ENCODE data around the gene RAB3IL1. TPM values are rescaled to one million over a fixed set of nuclear protein-coding genes. Genes with fewer than 3 reads are reported as not detected.

RAB3IL1 gene
- polyA plus RNA-seq, 3 donors, result 0.13 TPM; not detected in 2

DNA sequence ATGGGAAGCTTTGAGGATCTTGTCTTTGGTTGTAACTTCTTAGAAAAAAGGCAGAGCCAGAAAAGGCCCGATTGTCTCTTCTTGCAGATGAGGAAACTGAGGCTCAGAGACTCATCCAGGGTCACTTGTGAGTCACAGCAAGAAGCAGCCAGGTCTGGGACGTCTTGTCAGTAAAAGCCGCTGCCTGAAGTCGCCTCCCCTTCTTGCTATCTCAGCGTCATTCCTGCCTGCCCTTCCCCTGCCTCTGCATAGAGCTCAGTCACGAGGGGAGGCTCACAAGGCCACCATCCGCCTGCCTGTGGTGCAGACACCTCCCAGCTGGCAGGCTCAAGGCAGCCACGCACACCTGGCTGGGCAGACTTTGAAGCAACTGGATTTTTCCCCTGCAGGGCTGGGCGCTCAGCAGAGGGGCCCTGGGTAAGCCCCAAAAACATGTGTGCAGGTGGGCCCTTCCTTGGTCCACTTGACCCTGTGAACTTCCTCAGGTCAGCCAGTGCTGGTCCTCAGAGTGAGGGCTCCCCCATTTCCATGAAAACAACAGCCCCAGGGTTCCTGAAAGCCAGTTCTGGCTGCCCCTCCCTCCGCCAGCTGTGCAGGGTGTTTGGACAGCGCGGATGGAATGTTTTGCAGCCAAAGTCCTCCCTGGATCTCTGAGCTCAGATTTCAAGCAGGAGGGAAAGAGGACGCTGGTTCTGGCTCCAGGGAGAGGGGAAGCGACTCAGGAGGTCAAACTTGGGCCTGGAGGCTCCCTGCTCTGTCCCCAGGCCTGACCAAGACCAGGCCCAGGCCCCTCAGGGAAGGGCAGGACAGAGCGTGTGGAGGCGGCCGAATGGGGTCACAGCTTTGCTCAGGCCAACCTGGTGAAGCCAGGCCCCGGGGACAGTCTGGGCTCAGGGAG lies 6.0 kb upstream of the RAB3IL1 start:
- Mint-ChIP-seq H3K9me3 (peaks cover 0 to 4% (median 0%) of the 10 kb centered on the region in 7 donors), H3K27ac (peak overlapping the region in 2 of 7 donors; percentile 68 to 84), H3K4me1 (peaks cover 24% of the 10 kb centered on the region), H3K4me3 (peak overlapping the region in 1 of 2 donors; percentile 26), H3K27me3 (ENCODE audit: low read depth in 3 of 3) (peaks cover 14 to 28% (median 26%) of the 10 kb centered on the region in 3 donors), H3K36me3 (peaks cover 0 to under 1% of the 10 kb centered on the region in 2 donors)
- intact Hi-C loops (cut with micrococcal nuclease), result no loop called here
- Histone ChIP-seq H4K20me1 (ENCODE audit: insufficient read depth, low read length) (no peaks in the 10 kb centered on the region), H3K27ac (ENCODE audit: low read depth in 1 of 2, low read length in 2 of 2) (no peak overlapping the region), H3K4me1 (ENCODE audit: control insufficient read depth in 1 of 2, insufficient read depth in 2 of 2, low read length in 2 of 2) (peaks cover 32 to 36% of the 10 kb centered on the region in 2 donors), H3K9ac (ENCODE audit: insufficient read depth, low read length, poor library complexity, severe bottlenecking) (no peak overlapping the region), H3K27me3 (ENCODE audit: control insufficient read depth in 2 of 2, insufficient read depth in 2 of 2, low read length in 2 of 2) (peaks cover 2 to 14% of the 10 kb centered on the region in 2 donors), H2AFZ (ENCODE audit: insufficient read depth, low read depth, low read length, poor library complexity, severe bottlenecking) (no peak overlapping the region), H3K79me2 (ENCODE audit: insufficient read depth, low read length) (no peaks in the 10 kb centered on the region), H3K4me2 (replicated peaks; ENCODE audit: extremely low read depth, low read length, poor library complexity, severe bottlenecking) (no peak overlapping the region), H3K4me3 (replicated peaks in 1 of 3; ENCODE audit: low read depth in 2 of 3, low read length in 3 of 3) (no peak overlapping the region), H3K9me3 (replicated peaks in 1 of 2; ENCODE audit: control insufficient read depth in 1 of 2, insufficient read depth in 1 of 2, low read length in 2 of 2) (no peaks in the 10 kb centered on the region), H3K36me3 (replicated peaks in 1 of 2; ENCODE audit: control insufficient read depth in 1 of 2, insufficient read depth in 2 of 2, low read length in 2 of 2) (no peaks in the 10 kb centered on the region)
- peak in 2 of 3 donors; percentile 29 to 46 for DNase-seq
- 78% methylated on average over 18 of the region's 18 CpGs for WGBS (ENCODE audit: insufficient coverage)
- no peak for TF ChIP-seq CTCF (IDR thresholded peaks at IDR 0.05)

- peak overlapping the region; percentile 45 for H3K4me2 ChIP-seq (replicated peaks; ENCODE audit: extremely low read depth, low read length, poor library complexity, severe bottlenecking)
Measured at GRCh38 chr11:61922539-61922938, 5.2 kb upstream of the RAB3IL1 start.

More at GRCh38 chr11:61922539-61922938, 5.2 kb upstream of the RAB3IL1 start:
- no peaks in the 10 kb centered on the region for H3K79me2 ChIP-seq (ENCODE audit: insufficient read depth, low read length)
- no peak overlapping the region for H2AFZ ChIP-seq (ENCODE audit: insufficient read depth, low read depth, low read length, poor library complexity, severe bottlenecking)
- no peak overlapping the region for H3K27ac ChIP-seq (ENCODE audit: low read depth in 1 of 2, low read length in 2 of 2)
- WGBS (ENCODE audit: insufficient coverage), result 0% methylated on average over 2 of the region's 6 CpGs
- Mint-ChIP-seq H3K27me3 (ENCODE audit: low read depth in 3 of 3) (peaks cover 23 to 36% (median 35%) of the 10 kb centered on the region in 3 donors), H3K4me3 (peak overlapping the region in 1 of 2 donors; percentile 51), H3K27ac (peak overlapping the region in 4 of 7 donors; percentile 51 to 84 (median 62)), H3K4me1 (peaks cover 32% of the 10 kb centered on the region), H3K9me3 (peaks cover 0 to 10% (median 3%) of the 10 kb centered on the region in 7 donors), H3K36me3 (peaks cover 4 to 8% of the 10 kb centered on the region in 2 donors)
- no peaks in the 10 kb centered on the region for H3K9me3 ChIP-seq (replicated peaks in 1 of 2; ENCODE audit: control insufficient read depth in 1 of 2, insufficient read depth in 1 of 2, low read length in 2 of 2)
- TF ChIP-seq CTCF (IDR thresholded peaks at IDR 0.05), result no peak
- peak overlapping the region in 1 of 3 experiments; percentile 34 for H3K4me3 ChIP-seq (replicated peaks in 1 of 3; ENCODE audit: low read depth in 2 of 3, low read length in 3 of 3)
- peaks cover 38 to 42% of the 10 kb centered on the region in 2 donors for H3K4me1 ChIP-seq (ENCODE audit: control insufficient read depth in 1 of 2, insufficient read depth in 2 of 2, low read length in 2 of 2)
- H3K9ac ChIP-seq (ENCODE audit: insufficient read depth, low read length, poor library complexity, severe bottlenecking), result no peak overlapping the region
- peak; percentile 59 to 81 (median 73) for DNase-seq
- intact Hi-C loops (cut with micrococcal nuclease), result no loop called here
- peaks cover 10 to 22% of the 10 kb centered on the region in 2 donors for H3K27me3 ChIP-seq (ENCODE audit: control insufficient read depth in 2 of 2, insufficient read depth in 2 of 2, low read length in 2 of 2)
- no peaks in the 10 kb centered on the region for H4K20me1 ChIP-seq (ENCODE audit: insufficient read depth, low read length)
- no peaks in the 10 kb centered on the region for H3K36me3 ChIP-seq (replicated peaks in 1 of 2; ENCODE audit: control insufficient read depth in 1 of 2, insufficient read depth in 2 of 2, low read length in 2 of 2)
